GM21786 (cell line): Measurements from ENCODE around the gene ELOA.
"Not testable (repeated sequence)": the region's sequence is repeated elsewhere in the genome, so short reads cannot be mapped to it uniquely, and the experiment has no call there.

Experiments used
- ATAC-seq: cut with Tn5 transposase; IDR thresholded peaks from one replicate; pipeline ENCODE4 v1.9.1; 2021; ENCODE audit not compliant: unreplicated experiment

Gene ELOA

GRCh38 chr1:23800400-23801337 is 57.4 kb downstream of the ELOA start, which contains the start of gene GALE:
TSS of gene GALE (minus strand) at chr1:23800754. CDS start at chr1:23799007, 1,747 bp downstream.
- ATAC-seq = peak; percentile 76

- ATAC-seq = no peak
Observed at GRCh38 chr1:23801338-23801748, 58.1 kb downstream of the ELOA start.

- no peak for ATAC-seq
Observed at GRCh38 chr1:23801876-23802275, 58.6 kb downstream of the ELOA start.

DNA sequence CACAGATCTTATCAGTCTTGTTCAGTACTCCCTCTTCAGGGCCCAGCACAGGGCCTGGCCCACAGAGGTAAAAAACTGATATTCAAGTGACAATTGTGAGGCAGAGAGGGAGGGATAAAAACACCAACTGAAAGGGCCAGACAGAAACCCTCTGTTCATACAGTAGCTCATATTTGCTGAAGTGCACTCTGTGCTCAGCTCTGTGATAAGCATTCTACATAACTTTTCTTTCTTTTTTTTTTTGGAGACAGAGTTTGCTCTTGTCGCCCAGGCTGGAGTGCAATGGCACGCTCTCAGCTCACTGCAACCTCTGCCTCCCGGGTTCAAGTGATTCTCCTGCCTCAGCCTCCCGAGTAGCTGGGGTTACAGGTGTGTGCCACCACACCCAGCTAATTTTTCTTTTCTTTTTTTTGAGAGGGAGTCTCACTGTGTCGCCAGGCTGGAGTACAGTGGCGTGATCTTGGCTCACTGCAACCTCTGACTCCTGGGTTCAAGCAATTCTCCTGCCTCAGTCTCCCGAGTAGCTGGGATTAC is 59.6 kb downstream of the ELOA start:
- ATAC-seq = not testable (repeated sequence)

GRCh38 chr1:23803674-23804073 is 60.4 kb downstream of the ELOA start:
- ATAC-seq = no peak

DNA sequence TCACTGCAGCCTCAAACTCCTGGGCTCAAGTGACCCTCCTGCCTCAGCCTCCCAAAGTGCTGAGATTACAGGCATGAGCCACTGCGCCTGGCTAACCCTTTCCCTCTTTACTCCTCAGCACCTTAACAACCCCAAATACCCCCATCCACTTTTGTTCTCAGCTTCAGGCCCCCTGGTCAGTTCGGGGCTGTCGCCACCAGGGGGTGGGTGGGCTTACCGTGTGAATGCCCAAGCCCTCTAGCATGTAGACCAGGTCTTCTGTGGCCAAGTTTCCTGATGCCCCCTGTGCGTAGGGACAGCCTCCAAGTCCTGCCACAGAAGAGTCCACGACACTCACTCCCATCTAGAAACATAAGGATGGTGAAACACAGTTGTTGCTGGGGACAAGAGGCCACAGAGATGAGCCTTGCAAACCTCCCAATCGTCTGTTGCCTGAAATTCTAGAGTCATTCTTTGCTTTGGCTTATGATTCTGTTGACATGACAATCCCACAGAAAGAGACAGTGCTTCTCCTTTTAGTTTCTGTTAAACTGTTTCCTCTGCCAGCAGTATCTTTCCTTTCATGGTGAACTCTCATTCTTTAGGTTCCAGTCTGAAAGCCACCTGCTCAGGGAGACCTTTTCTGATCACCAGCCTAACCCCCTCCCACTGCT is 61.0 kb downstream of the ELOA start:
- no peak for ATAC-seq

GRCh38 chr1:23805025-23805424 is 61.8 kb downstream of the ELOA start:
- no peak for ATAC-seq

GRCh38 chr1:23806280-23806679 is 63.0 kb downstream of the ELOA start:
- no peak for ATAC-seq

- ATAC-seq = no peak
Observed at GRCh38 chr1:23807453-23807852, 64.2 kb downstream of the ELOA start.

DNA sequence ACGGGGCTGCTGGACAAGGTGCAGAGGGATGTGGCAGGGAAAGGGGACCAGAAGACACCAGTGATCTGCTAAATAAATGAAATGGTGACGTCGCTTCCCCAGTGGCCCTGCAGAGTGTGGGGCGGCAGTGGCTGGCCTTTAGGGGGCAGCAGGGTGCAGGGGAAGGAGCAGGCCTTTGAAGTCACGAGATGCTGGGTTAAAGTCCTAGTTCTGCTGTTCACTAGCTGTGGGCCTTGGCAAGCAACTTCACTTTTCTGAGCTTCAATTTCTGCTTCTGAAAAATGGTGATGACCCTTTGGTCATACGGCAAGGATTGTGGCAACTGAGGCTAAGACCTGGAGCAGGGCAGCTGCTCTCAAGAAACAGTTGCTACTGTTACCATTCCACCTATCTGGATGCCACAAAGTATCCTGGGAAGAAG is 66.5 kb downstream of the ELOA start:
- ATAC-seq = peak; percentile 79

DNA sequence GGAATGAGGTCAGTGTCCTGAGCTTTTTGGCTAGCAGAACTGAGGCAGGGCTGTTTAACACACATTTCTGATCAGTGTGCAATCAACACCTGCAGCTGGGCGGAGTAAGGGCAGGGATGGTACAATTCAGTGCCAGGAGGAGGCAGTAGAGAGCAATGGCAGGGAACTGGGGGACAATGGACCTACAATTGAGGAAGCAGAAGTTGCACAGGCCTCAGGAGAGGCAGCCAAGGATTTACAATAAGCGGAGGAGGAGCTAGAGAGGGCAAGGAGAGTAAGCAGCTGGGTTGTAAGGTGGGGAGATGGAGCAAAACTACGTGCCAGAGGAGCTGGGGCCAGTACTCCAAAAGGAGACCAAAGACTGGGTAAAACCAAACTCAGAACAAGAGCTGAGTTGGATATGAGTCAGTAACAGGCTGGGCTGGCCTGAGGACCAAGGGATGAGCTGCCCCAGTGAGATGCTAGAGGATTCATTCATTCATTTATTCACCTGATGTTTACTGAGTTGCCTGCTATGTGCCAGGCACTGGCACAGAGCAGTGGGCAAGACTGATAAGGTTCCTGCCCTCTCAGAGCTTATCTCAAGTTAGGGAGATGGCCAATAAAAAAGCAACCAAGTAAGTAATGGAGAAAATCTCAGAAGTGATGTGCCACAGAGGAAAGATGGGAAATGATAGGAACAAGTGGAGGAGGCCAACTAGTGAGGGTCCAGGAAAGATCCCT is 67.7 kb downstream of the ELOA start:
- ATAC-seq = no peak
